Measurements from ENCODE around the gene HOXD10. TPM values are rescaled to one million over a fixed set of nuclear protein-coding genes. Genes with fewer than 3 reads are reported as not detected.

Gene HOXD10
- total RNA-seq, 1 donor from 2014 or later: 0.62 TPM

- DNase-seq: no peak
Observed at GRCh38 chr2:176151442-176152287, 35.1 kb downstream of the HOXD10 start, which contains the start of gene HOXD4. TSS of gene HOXD4 (plus strand) at chr2:176151550. CDS start at chr2:176151634, 84 bp downstream.

DNA sequence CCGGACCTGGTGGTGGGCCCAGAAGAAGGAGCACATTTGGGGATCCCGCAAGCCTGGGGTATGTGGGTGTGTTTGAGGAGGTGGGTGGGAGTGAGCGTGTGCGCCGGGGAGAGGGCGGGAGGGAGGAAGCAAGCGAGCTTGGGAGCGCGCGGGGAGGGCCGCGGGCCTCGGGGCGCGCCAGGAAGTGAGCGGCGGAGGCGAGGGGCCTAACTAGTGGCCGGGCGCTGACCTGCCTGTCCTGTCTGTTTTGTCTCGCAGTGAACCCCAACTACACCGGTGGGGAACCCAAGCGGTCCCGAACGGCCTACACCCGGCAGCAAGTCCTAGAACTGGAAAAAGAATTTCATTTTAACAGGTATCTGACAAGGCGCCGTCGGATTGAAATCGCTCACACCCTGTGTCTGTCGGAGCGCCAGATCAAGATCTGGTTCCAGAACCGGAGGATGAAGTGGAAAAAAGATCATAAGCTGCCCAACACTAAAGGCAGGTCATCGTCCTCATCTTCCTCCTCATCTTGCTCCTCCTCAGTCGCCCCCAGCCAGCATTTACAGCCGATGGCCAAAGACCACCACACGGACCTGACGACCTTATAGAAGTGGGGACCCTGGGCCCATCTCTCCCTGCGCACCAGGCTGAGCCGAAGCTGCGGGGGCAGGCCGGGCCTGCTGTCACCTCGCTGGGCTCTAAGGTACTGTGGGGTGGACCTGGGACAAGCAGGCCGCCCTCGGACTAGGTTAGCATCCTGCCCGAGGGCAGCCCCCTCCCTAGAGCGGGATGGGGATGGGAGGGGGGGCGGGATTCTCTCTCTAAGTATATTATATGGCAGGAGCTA is 36.0 kb downstream of the HOXD10 start:
- no peak for DNase-seq

DNA sequence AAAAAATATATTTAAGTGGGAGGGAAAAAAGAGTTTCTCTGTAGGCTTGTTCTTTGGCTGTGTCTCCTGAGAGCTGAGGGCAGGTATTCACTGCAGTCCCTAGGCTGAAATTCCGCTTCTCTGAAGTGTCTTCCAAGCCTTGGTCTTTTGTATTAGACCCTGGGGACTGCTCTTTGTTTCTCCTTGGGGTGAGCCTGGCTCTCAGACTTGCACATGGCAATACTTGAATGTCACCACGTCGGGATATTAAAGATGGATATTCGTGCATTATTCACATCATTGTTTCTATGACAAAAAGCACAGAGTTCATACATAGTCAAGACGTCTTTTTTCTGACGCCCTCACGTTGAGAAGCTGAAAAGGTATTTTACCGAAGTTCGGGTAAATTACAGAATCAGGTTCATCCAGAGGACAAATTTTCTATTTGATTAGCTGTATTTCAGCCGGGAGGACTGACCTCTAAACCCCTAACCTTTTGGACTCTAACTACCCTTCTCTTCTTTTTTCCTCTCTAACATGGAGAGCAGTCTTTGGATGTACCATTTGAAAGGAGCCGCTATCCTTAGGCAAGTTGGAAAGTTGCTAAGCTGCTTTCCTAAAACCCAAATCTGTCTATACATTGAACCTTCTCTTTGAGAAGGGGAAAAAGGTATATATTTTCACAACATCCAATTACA is 38.1 kb downstream of the HOXD10 start:
- DNase-seq: no peak

- DNase-seq: no peak
Observed at GRCh38 chr2:176155356-176156044, 38.9 kb downstream of the HOXD10 start.

DNA sequence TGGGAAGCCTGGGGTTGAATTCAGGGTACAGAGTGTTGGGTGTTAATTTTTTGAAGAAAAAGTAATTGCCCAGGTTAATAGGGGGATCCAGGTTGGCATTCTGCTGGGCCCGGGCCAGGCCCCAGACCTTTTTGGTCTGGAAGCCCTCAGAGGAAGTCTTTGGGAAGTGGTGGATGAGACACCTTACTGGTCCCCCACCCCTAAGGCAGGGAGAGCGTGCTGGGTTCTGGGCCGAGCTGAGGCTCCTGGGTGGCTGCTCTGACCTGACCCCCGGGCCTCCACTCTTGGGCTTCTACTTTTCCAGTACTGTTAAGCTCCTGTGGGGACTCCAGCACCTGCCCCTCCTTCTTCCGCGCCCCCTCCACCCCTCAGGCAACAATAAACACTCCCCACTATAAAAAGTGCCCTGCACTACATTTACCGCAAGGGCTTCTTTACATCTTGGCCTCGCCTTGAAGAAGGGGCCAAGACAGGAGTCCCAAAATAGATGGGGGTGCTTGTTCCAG is 39.8 kb downstream of the HOXD10 start:
- DNase-seq: no peak

DNA sequence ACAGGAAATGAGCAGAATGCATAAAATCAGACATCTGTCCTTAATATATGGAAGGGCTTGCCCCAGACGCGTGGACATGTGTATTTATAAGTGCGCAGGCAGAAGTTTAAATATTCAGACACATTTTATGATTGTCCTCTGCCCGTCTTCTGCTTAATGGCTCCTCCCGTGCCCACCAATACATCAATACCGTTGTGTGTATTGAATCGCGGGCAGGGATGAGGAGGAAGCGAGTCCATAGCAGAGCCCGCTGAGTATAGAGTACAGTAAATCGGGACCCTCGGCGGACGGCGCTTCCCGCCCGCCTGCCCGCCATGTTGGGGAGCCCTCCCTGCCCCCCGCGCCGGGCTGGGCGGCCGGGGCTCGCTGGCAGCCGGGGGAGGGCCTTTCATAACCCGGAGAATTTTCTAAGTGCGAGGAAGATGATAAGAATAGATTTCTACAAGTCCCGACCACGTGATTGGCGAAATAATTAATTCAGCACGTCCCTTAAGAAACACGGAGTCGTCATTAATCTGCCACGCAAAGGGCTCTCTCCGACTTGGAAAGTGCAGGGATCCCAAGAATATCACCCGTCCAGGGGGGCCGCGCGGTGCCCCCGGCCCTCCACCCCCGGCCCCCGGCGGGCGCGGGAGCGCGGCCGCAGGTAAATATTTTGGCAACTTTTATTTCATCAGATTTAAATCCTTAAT is 40.4 kb downstream of the HOXD10 start, which contains the start of gene HOXD3:
Gene HOXD3, plus strand, starts transcription at position 501 of the 692 bp plus-strand sequence. CDS start 11,808 bp downstream, outside the sequence.
- DNase-seq: no peak

- DNase-seq: no peak
Observed at GRCh38 chr2:176157499-176158185, 41.1 kb downstream of the HOXD10 start.

GRCh38 chr2:176158186-176158591 is 41.6 kb downstream of the HOXD10 start:
- DNase-seq: no peak

DNA sequence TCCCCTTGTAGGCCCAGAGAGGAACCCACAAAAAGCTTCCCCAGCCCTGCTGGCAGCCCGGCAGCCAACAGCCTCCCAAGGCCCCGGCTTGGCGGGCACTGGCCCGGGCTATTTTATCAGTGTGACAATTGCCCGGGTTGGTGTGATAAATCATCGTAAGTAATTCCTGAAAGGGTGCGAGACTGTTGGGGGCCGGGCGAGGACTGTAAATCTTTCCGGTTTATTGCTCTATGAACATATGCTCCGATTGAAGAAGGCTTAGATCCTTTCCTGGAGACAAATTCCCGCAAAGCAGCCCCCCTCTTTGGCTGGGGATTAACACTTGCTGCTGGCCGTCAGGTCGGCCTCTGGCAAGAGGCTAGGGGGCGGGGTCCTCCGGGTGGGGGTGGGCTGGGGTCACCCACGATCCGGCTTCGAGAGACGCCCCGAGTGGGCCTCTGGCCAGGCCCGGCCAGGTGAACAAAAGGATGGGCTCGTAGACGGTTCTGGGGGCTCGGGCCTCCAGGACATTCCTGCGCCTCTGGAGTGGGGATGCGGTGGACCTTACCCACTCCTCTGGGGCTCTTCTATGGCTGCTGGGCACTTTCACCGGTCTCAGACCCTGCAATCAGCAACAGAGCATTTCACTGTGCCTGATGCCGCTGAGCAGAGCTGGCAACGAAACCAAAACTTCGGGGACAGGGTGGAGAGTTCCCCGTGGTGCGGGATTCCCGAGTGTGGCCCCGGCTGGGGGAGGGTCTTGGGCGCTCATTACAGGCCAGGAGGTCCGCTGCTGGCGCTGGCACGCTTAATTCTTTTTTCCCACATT is 42.5 kb downstream of the HOXD10 start:
- DNase-seq: no peak

GRCh38 chr2:176159663-176160250 is 43.2 kb downstream of the HOXD10 start:
- DNase-seq: no peak

GRCh38 chr2:176160251-176160985 is 43.8 kb downstream of the HOXD10 start:
- DNase-seq: no peak

- no peak for DNase-seq
Observed at GRCh38 chr2:176160986-176161824, 44.6 kb downstream of the HOXD10 start.

GRCh38 chr2:176161825-176162626 is 45.4 kb downstream of the HOXD10 start:
- DNase-seq: peak; percentile 68

DNA sequence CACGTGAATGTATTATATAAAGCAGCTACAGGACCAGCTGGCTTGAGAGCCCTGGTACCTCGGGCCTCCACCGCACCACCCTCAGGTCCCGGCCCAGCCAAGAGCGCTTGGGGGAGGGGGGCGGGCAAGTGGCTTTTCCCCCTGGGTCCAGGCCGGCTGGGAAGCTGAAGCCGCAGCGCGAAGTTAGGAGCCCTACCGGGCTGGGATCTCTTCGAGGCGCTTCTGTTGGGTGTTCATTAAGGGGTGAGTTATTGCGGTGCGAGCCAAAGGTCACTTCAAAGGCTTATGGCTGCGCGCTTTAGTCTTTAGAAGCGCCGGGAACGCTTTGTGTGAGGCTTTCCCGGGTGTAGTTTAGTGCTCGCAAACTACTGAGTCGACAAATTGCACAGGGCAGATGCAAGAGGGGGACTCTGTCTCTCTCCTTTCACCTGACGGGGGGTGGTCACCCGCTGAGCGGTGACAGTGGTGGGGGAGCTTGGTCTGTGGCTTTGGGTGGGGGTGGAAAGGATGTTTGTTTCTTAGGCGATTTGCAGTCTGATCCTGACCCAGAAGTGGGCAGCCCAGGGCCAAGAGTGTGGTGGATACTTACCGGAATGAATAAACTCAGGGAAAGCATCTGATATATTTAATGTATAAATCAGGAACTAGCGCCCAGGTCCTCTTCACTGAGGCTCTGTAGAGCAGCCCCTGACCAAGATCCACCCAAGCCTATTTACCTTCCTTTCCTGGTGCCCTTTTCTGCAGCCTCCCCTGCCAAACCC is 46.5 kb downstream of the HOXD10 start:
- no peak for DNase-seq

DNA sequence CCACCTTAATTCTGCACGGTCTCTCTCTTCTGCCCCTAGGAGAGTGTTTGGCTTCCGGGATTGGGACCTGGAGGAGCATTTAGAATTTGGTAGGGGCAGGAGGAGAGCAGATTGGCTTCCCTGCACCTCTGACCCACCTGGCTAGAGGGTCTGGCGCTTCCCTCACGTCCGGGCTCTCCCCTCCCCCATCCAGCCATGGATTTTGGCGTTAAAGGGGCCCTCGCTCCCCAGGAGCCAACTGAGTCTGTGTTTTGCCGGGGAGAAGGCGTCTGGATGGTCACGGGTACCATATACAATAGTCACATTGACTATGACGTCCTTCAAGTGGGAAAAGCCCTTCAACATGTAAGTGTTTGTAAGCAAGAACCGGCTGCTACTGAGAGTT is 47.1 kb downstream of the HOXD10 start:
- DNase-seq: no peak

- DNase-seq: no peak
Observed at GRCh38 chr2:176164201-176164600, 47.6 kb downstream of the HOXD10 start.

Data from tongue (tissue), 2 donors.